HG03439 (cell line): ENCODE measurements around the gene LDLRAD4.

Experiments used
- ATAC-seq: cut with Tn5 transposase; IDR thresholded peaks from one replicate; pipeline ENCODE4 v1.9.1; 2021; ENCODE audit warnings: mild to moderate bottlenecking, moderate library complexity; ENCODE audit not compliant: unreplicated experiment

LDLRAD4 gene

DNA sequence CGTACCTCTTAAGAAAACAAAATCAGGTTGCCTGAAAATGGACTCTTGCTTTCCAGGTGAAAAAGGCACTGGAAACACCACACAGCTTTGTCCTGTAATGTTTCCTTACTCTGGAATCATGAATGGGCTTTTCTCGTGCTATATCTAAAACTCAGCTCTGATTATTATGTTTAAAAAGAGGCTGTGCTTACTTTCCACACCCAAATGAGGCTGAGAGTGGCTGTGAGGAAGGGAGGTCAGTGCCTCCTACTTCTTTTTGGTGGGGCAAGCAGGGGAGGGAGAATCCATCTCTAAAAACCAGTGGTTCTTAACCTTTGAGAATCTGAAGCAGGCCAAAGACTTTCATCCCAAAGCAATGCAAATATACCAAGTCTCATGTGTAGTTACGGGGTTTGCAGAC lies 359.2 kb downstream of the LDLRAD4 start:
- ATAC-seq: no peak

GRCh38 chr18:13578400-13578799 lies 359.8 kb downstream of the LDLRAD4 start:
- ATAC-seq: no peak

DNA sequence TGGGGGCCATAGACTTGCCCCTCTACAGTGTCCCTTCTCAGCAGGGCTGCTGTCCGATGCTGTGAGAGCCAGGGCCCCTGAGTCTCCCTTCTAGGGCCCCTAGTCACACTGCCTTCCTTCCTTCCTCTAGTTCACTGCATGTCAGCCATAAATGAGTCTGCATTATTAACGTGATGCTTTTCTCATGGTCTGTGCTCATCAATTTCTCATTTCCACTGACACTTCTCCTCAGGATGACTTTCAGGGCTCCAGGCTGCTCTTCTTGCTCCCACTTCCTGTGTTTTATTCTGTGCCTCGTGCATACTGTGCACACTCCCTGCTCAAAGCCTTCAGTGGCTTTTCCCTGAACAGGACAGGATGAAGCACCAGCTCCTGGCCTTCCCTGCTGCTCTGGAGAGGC lies 361.3 kb downstream of the LDLRAD4 start:
- no peak for ATAC-seq

DNA sequence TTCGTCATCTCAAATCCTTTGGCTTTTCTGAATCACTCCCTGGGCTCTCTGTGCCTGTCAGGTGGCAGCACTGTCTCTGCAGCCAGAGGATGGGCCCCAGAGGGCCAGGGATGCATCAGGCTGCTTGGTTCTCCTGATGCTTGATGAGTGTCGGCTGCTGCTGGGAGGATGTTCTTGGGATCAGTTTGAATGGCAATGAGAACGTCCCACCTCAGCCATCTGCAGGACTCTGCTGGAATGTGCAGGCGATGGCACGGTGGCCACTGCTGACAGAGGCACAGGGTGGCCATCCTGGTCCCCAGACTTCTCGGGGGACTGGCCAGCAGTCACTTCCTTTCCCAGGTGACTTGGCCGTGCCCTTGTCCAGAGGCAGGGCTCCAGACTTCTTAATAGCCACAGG lies 361.8 kb downstream of the LDLRAD4 start:
- ATAC-seq: no peak

DNA sequence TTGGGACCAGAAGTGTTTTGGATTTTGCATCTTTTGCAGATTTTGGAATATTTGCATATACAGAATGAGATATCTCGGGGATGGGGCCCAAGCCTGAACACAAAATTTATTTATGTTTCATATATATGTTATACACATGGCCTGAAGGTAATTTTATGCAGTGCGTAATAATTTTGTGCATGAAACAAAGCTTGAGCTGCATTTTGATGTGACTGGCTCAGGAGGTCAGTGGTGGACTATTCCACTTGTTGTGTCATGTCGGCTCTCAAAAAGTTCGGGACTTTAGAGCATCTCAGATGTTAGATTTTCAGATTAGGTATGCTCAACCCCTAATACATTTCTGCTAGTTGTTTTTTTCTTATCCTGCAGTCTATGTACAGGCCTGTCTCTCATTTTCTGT lies 362.4 kb downstream of the LDLRAD4 start:
- no peak for ATAC-seq

- no peak for ATAC-seq
Measured at GRCh38 chr18:13581496-13582177, 363.1 kb downstream of the LDLRAD4 start.

DNA sequence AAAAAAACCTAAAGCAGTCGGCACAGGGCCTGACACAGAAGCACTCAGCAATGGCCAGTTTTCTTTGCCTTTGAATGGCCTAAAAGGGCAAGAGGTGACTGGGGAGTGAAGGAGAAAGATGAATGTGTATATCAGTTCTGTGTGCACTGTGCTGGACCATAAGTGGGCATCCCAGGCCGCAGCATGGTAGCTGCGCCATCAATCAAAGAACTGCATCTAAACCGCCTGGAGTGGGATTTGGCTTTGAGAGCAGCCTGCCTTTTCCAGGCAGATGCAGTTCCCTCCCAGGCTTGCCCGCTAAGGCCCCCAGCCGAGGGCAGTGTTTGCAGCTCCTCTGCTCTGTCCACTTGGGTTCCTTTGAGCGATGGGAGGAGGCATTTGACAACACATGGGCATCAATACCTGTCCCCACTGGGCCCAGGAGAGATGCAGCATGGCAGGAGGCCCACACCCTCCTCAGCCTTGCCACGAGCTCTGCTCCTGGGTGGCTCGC lies 363.7 kb downstream of the LDLRAD4 start:
- no peak for ATAC-seq

DNA sequence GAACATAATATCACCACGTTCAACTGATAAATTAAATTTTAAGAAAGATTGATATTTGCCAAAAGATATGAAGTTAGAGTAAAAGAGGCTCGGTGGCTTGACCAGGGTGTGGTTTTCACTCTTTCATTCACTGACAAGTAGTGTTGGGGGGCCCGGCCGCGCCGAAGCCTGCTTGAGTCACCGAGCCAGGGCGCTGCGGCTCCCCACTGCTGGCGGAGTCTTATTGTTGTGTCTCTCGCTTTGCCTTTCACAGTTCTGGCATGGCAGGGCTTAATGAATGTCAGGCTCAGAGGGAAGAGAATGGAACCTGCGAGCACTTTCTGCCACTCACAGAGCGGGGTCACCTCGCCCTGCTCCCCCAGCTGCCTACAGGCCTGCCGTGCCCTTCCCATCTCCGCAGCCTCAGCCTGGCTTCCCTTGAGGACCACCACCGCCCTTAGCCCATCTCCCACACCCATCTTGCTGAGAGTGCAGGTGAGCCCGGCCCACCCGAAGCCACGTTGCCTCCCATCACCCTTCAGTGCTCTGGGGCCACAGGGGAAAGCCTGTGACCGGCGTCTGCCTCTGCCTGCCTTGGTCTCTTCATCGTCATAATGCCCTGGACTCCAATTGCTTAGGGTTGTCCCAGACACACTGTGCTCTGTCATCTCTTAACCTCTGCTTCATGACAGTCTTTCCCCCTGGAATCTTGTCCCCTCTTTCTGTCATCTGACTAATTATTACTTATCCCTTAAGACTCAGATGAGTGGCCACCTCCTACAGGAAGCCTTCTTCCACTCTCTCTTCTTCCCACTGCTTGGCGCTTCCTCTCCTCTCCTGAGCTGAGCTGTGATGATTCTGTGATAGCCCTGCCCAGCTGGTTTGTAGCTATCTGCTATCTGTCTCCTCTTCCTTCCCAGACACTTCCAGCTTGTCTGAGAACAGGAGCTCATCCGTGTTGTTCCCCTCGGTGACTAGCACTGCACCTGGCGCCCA lies 365.3 kb downstream of the LDLRAD4 start:
- ATAC-seq: no peak

DNA sequence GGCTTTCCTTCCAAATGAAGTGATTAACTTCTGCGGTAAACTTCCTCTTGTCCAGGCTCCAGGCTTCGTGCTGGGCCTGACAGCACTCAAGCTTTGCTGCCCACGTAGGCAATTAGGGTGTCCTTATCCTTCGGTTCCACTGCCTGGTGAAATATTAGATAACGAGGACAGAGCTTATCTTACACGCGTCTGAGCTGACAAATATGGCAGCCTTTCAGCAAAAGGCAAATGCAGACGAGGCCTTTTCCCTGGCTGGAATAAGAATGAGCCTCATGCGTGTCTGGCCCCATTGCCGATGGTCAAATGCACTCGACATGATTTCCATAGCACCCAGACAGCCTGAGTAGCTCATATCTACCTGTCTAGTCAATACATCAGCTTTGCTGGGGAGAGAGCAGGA lies 366.3 kb downstream of the LDLRAD4 start:
- no peak for ATAC-seq

DNA sequence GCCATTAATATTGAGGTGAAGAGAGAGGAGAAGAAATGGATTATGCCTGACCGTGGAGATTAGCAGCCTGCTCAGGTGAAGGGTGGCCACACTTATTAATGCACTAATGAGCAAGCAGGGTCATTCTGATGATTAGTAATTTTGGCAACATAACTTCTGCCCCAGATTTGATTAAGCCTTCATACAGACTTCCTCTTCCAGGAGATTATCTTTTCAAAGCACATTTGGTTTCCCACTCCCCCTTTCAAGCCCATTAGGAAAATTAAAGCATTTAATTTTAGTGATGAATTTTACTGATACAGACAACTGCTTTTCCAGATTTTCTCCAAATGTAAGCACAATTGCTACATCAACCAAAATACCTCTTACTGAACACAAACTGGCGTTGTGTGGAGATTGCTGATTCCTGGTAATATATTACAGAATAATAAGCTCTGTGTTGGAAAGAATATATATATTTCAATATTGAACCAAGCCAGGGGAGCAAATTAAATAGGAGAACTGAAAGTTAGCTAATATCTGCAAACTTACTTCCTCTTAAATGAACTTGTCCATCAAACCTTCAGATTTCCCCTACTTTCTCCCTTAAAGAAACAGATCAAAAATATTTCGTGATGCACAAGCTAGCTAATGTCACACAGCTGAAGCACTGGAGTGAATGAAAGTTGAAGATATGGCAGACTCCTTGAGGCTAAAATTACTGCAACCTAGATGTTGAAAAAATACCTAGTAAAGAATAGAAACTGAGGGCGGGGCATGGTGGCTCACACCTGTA lies 367.0 kb downstream of the LDLRAD4 start:
- ATAC-seq: no peak

- no peak for ATAC-seq
Measured at GRCh38 chr18:13587001-13587400, 368.4 kb downstream of the LDLRAD4 start.

DNA sequence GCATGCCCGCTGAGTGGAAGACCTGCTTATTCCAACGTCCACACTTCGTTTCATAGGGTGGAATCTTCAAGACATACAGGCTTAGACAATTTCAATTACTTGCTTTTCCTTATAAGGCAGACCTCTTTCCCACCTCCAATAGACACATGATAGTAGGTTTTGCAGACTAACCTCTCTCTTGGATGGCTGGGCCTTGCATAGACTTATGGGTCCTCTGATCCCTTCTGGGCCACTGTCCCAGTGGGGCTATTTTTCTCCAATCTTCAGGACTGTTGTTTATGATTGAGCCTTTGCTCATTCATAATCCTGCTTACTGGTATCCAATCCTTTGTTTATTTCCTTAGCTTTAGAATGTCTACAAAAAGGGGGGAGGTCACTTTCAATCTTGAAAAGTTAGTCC lies 368.9 kb downstream of the LDLRAD4 start:
- no peak for ATAC-seq

DNA sequence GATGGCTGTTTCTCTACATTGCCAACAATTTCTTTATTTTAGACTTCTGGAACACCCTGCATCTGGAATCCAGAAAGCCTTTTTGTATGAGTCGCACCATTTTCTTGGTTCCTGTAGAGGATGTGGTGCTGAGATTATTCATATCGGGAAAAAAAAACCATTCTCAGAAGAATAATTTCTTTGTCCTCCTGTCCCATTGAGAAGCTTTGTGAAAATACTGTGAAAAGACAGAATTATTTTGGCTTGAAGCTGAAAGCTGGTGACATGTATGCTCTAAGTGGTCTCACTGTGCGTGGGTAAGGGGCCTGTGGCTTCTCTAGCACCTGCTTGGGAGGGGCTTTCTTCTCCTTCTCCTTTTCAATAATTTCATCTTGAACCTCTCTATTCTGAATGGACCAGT lies 369.4 kb downstream of the LDLRAD4 start:
- ATAC-seq: no peak

- ATAC-seq: no peak
Measured at GRCh38 chr18:13589316-13589715, 370.8 kb downstream of the LDLRAD4 start.

DNA sequence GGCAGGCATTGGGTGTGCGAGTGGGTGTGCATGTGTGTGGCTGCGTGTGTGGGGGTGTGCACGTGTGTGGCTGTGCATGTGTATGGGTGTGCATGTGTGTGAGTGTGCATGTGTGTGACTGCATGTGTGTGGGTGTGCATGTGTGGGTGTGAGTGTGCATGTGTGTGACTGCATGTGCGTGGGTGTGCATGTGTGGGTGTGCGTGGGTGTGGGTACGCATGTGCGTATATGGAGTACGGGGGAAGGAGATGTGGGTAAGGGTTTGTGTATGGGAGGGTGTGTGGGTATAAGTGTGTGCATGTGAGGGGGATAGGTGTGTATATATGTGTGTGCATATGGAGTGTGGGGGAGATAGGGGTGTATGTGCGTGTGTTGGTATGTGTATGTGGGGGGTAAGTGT lies 371.4 kb downstream of the LDLRAD4 start:
- ATAC-seq: no peak

DNA sequence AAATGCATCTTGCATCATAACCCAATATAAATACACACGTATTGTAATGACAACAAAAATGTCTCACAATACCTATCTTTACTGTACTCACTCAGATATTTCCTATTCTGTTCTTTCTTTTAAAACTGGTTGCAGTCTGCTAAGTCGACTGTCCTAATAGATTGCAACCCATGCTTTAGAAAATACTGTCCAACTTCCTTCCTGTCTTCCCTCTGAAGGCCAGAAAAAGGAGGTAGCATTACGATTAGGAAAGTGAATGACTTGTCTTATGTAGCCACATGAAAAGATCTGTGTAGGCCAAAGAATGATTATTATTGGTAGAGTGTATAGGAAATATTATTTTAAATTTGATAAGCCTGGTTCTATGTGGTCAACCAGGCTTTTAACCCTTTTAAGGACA lies 373.7 kb downstream of the LDLRAD4 start:
- ATAC-seq: no peak

DNA sequence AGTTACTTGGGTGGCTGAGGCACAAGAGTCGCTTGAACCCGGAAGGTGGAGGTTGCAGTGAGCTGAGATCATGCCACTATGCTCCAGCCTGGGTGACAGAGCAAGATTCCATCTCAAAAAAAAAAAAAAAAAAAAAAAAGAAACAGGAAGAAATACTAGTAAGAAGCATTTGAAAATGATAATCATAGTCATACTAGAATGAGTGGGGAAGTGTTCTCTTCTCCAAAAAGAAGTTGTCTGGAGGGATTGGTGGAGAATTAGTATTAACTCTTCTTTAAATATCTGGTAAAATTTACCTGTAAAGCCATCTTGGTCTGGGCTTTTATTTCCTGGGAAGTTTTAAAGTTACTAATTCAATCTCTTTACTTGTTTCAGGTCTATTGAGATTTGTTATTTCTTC lies 376.0 kb downstream of the LDLRAD4 start:
- ATAC-seq: no peak

GRCh38 chr18:13597068-13597467 lies 378.5 kb downstream of the LDLRAD4 start:
- ATAC-seq: no peak

GRCh38 chr18:13598591-13598990 lies 380.0 kb downstream of the LDLRAD4 start:
- ATAC-seq: no peak

DNA sequence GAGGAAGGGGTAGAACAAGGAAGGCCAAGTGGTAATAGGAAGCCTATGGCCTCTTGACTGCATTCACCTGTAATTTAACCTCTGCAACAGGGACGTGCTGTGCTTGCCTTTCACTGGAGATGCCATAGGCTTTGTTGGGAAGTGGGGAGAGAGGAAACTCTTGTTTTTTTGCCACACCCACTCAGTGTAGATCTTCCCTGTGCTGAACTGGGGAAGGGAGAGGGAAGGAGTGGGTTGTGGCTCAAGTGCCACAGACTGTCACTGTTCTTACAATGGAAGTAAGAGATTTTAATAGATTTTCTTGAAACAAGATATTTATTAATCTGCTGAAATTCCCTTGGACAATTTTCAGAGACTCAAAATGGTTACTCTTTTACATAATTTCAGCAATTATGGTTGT lies 380.5 kb downstream of the LDLRAD4 start:
- no peak for ATAC-seq

- ATAC-seq: no peak
Measured at GRCh38 chr18:13603304-13604019, 384.9 kb downstream of the LDLRAD4 start.
